HepG2 (cell line): ENCODE data around the gene TUBA4A. TPM values are rescaled to one million over a fixed set of nuclear protein-coding genes. Genes with fewer than 3 reads are reported as not detected.
A peak's percentile ranks its signal among the peaks of the same experiment; 100 is the strongest.

Source experiments
- HNRNPH1 ChIP-seq: fragments of 200-400 bp; formaldehyde crosslinking; optimal IDR thresholded peaks from 2 replicates; pipeline ENCODE3; 2017; ENCODE audit warnings: mild to moderate bottlenecking, low read depth, low read length
- MXD1 ChIP-seq: sonication (generic); formaldehyde crosslinking; IDR thresholded peaks from 2 replicates; pipeline ENCODE4 v1.4.0; 2020; ENCODE audit warnings: mild to moderate bottlenecking, missing genetic modification reagents
- NCOA5 ChIP-seq: sonication (generic); formaldehyde crosslinking; IDR thresholded peaks from 2 replicates; pipeline ENCODE4 v1.4.0; 2020; ENCODE audit warnings: missing genetic modification reagents
- NFIB ChIP-seq: sonication (generic); formaldehyde crosslinking; IDR thresholded peaks from 2 replicates; pipeline ENCODE4 v1.9.0; 2021; ENCODE audit warnings: missing genetic modification reagents, mild to moderate bottlenecking, borderline replicate concordance
- NR2F1 ChIP-seq, 2 experiments: fragments of 450-650 bp in 1 of 2; formaldehyde crosslinking in 1 of 2; IDR thresholded peaks; 2 replicates each; pipeline versions ENCODE4 v1.5.0 to v1.6.1; 2016 to 2020; ENCODE audit warnings: mild to moderate bottlenecking in 1 of 2, missing compliant biosample characterization in 1 of 2, missing genetic modification reagents in 1 of 2, moderate library complexity in 1 of 2
- RBAK ChIP-seq: sonication (generic); formaldehyde crosslinking; IDR thresholded peaks from 2 replicates; pipeline ENCODE4 v1.5.1; 2020; ENCODE audit warnings: mild to moderate bottlenecking, missing genetic modification reagents
- REL ChIP-seq: sonication (generic); formaldehyde crosslinking; conservative IDR thresholded peaks from 2 replicates; pipeline ENCODE4 v1.8.0; 2022; ENCODE audit warnings: mild to moderate bottlenecking, missing genetic modification reagents, moderate library complexity
- SIN3A ChIP-seq: IDR thresholded peaks from 2 replicates; pipeline ENCODE4 v1.6.1; 2011; ENCODE audit warnings: low read depth, mild to moderate bottlenecking, control low read depth, low read length, borderline replicate concordance
- SNAPC4 ChIP-seq: sonication (generic); formaldehyde crosslinking; IDR thresholded peaks from 2 replicates; pipeline ENCODE4 v1.4.0; 2020; ENCODE audit warnings: mild to moderate bottlenecking, missing genetic modification reagents
- SRSF1 ChIP-seq: fragments of 200-400 bp; formaldehyde crosslinking; optimal IDR thresholded peaks from 2 replicates; pipeline ENCODE3; 2017; ENCODE audit warnings: mild to moderate bottlenecking, low read depth, low read length, moderate library complexity
- ZNF484 ChIP-seq: sonication (generic); formaldehyde crosslinking; IDR thresholded peaks from 2 replicates; pipeline ENCODE4 v1.5.1; 2020; ENCODE audit warnings: mild to moderate bottlenecking, low read depth, missing genetic modification reagents, borderline replicate concordance
- ZNF556 ChIP-seq: sonication (generic); formaldehyde crosslinking; IDR thresholded peaks from 2 replicates; pipeline ENCODE4 v1.4.0; 2020; ENCODE audit warnings: mild to moderate bottlenecking, missing genetic modification reagents, borderline replicate concordance
- ZNF720 ChIP-seq: sonication (generic); formaldehyde crosslinking; IDR thresholded peaks from 2 replicates; pipeline ENCODE4 v1.4.0; 2020; ENCODE audit warnings: missing genetic modification reagents
- ZNF768 ChIP-seq: sonication (generic); formaldehyde crosslinking; IDR thresholded peaks from 2 replicates; pipeline ENCODE4 v1.4.0; 2020; ENCODE audit warnings: missing genetic modification reagents
- ZNF773 ChIP-seq: sonication (generic); formaldehyde crosslinking; IDR thresholded peaks from 2 replicates; pipeline ENCODE4 v1.4.0; 2020; ENCODE audit warnings: missing genetic modification reagents, borderline replicate concordance
- polyA plus RNA-seq, 8 experiments: library from polyadenylated mRNA; depleted of rRNA in 3 of 8; stranded (reverse) in 7 of 8; unstranded in 1 of 8; fragments of >200 nt; fragmentation: Illumina TruSeq in 4 of 8; extraction: Trizol in 4 of 8; gene quantifications; 2 replicates each; pipeline versions ENCODE4 v1.2.1 to v1.2.3, GENCODE V29; 2011 to 2016; ENCODE audit warnings: low read depth in 4 of 8, missing spikeins in 1 of 8, mixed read lengths in 1 of 8; ENCODE audit not compliant: insufficient read depth in 1 of 8
- total RNA-seq, 5 experiments: library from RNA; depleted of rRNA; stranded (reverse); fragments of >200 nt; fragmentation: Illumina TruSeq; extraction: Trizol; gene quantifications; 2 replicates each; pipeline ENCODE4 v1.2.3, GENCODE V29; 2016; ENCODE audit warnings: low read depth in 1 of 5
- TF ChIP-seq, protein P1 (sequence below): sonication (generic); formaldehyde crosslinking; IDR thresholded peaks from 2 replicates; pipeline ENCODE4 v1.4.0; 2020; ENCODE audit warnings: missing genetic modification reagents, low read depth, mild to moderate bottlenecking, borderline replicate concordance
- TF ChIP-seq, protein P2 (sequence below): sonication (generic); formaldehyde crosslinking; IDR thresholded peaks from 2 replicates; pipeline ENCODE4 v1.5.0; 2020; ENCODE audit warnings: mild to moderate bottlenecking, low read depth, missing genetic modification reagents, borderline replicate concordance
- TF ChIP-seq, protein P3 (sequence below): sonication (generic); formaldehyde crosslinking; IDR thresholded peaks from 2 replicates; pipeline ENCODE4 v1.4.0; 2020; ENCODE audit warnings: missing genetic modification reagents
- TF ChIP-seq, protein P4 (sequence below): sonication (generic); formaldehyde crosslinking; IDR thresholded peaks from 2 replicates; pipeline ENCODE4 v1.9.0; 2022; ENCODE audit warnings: missing genetic modification reagents, mild to moderate bottlenecking, borderline replicate concordance

TUBA4A gene
- total and polyA plus RNA-seq, 2 of the 13 experiments (the other 11 are each of a cell fraction or from before 2014, with no cell fraction given): 1.3 to 12.7 TPM

GRCh38 chr2:219299372-219299760 is 45.6 kb upstream of the TUBA4A start (continued):
- TF ChIP-seq ZNF773 (CRISPR knock-in tag) (no peak), ZNF556 (CRISPR knock-in tag) (no peak), NCOA5 (CRISPR knock-in tag) (no peak), SIN3A (0 out of 2 replicates have a peak, but pooled peaks have one; percentile 5), ZNF720 (no peak), SRSF1 (no peak), ZNF768 (CRISPR knock-in tag) (no peak), RBAK (CRISPR knock-in tag) (no peak), REL (no peak), HNRNPH1 (no peak), ZNF484 (CRISPR knock-in tag) (no peak), NR2F1 (CRISPR knock-in tag; IDR thresholded peaks at IDR 0.05) (no peak), MXD1 (no peak), SNAPC4 (no peak), NFIB (no peak)
- TF ChIP-seq, protein P1, sequence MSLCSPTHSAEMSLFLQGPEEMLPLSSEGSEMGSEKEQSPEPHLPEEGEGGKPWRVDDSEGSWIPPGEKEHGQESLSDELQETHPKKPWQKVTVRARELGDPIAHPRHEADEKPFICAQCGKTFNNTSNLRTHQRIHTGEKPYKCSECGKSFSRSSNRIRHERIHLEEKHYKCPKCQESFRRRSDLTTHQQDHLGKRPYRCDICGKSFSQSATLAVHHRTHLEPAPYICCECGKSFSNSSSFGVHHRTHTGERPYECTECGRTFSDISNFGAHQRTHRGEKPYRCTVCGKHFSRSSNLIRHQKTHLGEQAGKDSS (CRISPR knock-in tag): 0 out of 2 replicates have a peak, but pooled peaks have one; percentile 15
- TF ChIP-seq, protein P2, sequence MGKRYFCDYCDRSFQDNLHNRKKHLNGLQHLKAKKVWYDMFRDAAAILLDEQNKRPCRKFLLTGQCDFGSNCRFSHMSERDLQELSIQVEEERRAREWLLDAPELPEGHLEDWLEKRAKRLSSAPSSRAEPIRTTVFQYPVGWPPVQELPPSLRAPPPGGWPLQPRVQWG: no peak
- TF ChIP-seq, protein P3, sequence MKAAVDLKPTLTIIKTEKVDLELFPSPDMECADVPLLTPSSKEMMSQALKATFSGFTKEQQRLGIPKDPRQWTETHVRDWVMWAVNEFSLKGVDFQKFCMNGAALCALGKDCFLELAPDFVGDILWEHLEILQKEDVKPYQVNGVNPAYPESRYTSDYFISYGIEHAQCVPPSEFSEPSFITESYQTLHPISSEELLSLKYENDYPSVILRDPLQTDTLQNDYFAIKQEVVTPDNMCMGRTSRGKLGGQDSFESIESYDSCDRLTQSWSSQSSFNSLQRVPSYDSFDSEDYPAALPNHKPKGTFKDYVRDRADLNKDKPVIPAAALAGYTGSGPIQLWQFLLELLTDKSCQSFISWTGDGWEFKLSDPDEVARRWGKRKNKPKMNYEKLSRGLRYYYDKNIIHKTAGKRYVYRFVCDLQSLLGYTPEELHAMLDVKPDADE (CRISPR knock-in tag): no peak
- TF ChIP-seq, protein P4, sequence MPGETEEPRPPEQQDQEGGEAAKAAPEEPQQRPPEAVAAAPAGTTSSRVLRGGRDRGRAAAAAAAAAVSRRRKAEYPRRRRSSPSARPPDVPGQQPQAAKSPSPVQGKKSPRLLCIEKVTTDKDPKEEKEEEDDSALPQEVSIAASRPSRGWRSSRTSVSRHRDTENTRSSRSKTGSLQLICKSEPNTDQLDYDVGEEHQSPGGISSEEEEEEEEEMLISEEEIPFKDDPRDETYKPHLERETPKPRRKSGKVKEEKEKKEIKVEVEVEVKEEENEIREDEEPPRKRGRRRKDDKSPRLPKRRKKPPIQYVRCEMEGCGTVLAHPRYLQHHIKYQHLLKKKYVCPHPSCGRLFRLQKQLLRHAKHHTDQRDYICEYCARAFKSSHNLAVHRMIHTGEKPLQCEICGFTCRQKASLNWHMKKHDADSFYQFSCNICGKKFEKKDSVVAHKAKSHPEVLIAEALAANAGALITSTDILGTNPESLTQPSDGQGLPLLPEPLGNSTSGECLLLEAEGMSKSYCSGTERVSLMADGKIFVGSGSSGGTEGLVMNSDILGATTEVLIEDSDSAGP (CRISPR knock-in tag): no peak
